HG03159 (cell line): ENCODE data around the gene MAD1L1.

ENCODE experiments used
- ATAC-seq: cut with Tn5 transposase; IDR thresholded peaks from one replicate; pipeline ENCODE4 v1.9.1; 2021; ENCODE audit warnings: mild to moderate bottlenecking, moderate library complexity; ENCODE audit not compliant: unreplicated experiment

Gene MAD1L1

DNA sequence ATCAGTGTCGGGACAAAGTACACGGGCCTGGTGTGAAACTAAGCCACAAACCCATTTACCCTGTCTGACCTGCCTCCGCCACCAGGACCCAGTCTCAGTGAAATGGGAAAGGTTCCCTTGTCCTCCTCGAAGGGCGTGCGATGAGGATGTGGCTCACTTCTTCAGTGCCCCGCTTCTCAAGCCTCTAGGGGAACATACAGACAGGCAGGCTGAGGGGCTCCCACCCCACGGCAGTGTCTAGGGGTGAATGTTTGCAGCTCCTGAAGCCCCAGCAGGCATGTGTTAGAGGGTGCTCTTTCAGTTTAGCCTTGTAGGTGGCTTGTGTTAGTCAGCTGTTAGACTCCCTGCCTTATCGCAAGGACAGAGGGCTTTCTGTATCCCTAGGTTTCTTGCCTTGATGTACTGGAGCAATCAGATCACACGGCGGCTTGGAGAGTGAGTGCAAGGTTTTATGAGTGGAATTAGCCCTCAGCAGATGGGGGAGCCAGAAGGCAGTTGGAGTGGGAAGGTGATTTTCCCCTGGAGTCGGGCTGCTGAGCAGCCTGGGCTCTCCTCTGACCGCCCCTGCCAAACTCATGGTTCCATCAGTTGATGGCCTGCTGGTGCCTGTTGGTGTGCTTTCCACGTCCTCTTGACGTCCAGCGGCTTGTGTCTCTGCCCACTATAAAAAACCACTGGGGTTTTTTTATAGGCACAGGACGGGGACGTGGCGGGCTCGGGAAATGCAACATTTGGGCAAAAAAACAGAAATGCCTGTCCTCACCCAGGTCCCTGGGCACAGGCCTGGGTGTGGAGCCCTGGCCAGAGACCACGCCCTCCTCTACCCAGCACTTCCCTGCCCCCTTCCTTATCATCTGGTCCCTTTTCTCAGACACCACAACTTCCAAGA is 10.0 kb upstream of the MAD1L1 start:
- peak; percentile 12 for ATAC-seq

DNA sequence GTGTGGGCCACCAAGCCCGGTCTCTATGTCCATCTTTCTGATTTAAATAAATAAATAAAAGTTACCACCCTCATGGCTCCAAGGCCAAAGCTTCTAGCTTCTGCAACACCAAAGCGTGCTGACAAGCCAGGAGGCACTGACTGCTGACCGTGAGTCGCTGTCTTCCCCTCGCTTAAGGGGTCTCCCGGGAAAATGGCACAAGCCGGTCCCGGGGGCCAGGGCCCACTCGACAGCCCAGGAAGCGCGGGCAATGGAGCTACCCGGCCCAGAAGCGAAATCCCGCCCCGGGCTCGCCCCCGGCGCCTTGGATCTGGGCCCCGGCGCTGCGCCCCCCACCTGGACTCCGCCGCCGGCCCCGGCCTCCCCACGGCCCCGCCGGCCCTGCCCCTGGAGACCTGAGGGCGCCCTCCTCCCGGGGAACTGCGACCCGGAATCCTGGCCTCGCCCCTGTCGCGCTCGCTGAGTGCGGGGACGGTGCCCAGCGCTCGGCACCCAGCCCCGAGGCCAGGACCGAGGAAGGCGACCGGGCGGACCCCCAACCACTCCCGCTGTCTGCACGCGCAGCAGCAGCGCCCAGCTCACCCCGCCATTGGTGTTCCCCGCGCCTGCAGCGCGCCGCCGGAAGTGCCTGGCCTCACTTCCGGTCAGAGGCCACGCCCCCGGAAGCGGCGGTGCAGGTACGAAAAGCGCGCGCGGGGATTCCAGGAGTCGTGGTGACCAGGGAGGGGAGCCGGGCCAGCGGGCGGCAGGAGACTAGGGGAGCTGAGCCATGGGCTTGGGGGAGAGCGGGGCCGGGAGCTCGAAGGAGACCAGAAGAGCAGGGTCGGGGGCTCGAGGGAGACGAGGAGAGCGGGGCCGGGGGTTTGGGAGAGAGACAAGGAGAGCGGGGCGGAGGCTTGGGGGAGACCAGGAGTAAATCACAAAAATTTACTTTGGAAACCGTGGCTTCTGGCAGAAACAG is 9.1 kb upstream of the MAD1L1 start, which contains the start of the genes MRM2 and NUDT1:
TSS of gene MRM2 (minus strand) at position 626 of the 961 bp plus-strand sequence. CDS start at position 590, 36 bp downstream.
TSS of gene NUDT1 (plus strand) at position 647 of the 961 bp plus-strand sequence. CDS start 2,349 bp downstream, outside the sequence.
- peak; percentile 63 for ATAC-seq

DNA sequence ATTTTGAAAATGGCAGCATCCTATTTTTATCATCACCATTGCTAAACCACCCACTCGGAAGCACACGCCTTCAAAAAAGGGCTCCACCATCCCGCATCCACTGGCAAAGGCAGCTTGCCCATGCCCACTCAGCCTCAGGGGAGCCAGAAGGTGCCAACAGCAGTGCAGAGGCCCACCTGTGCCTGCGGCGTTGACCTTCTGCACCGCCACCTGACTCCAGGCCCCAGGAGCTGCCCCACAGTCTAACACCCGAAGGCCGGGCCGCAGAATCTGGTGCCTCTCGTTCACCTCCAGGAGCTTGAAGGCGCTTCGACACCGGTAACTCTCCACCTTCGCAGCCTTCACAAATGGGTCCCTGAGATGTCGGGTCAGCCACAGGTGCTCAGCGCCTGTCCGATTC is 6.5 kb upstream of the MAD1L1 start:
- ATAC-seq: no peak

DNA sequence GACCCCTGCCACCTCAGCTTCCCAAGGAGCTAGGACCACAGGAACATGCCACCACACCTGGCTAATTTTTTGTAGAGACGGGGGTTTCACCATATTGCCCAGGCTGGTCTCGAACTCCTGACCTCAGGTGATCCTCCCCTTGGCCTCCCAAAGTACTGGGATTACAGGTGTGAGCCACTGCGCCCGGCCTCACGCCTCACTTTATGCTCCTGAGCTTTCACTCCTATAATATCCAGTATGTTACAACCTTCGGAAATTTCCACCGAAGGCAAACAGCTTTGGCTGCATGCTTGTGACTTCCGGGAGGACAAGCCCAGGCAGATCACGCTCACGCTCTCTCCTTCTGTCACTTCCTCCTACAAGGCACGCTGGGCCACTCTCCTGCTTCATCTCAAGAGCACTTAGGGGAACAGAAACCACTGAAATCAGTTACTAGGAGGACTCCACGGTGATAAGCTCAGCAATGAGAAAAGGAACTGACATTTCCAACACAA is 4.4 kb upstream of the MAD1L1 start:
- ATAC-seq: peak; percentile 65

DNA sequence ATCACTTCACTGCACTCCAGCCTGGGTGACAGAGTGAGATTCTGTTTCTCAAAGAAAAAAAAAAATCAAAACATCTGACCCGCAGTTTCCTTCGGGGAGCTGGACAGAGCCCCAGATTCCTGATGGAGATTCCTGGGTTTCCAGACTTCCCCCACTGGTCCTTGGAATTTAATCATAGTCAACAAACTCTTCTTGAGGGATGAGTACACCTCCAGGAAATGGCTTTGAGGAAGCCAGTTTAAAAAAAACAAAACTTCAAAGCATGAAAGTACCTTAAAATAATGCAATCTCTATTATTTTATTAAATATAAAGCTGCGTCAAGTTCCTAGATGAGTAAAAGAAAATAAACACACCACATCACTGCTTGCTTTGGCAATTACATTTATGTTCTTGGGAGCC is 1.2 kb upstream of the MAD1L1 start:
- ATAC-seq: no peak

DNA sequence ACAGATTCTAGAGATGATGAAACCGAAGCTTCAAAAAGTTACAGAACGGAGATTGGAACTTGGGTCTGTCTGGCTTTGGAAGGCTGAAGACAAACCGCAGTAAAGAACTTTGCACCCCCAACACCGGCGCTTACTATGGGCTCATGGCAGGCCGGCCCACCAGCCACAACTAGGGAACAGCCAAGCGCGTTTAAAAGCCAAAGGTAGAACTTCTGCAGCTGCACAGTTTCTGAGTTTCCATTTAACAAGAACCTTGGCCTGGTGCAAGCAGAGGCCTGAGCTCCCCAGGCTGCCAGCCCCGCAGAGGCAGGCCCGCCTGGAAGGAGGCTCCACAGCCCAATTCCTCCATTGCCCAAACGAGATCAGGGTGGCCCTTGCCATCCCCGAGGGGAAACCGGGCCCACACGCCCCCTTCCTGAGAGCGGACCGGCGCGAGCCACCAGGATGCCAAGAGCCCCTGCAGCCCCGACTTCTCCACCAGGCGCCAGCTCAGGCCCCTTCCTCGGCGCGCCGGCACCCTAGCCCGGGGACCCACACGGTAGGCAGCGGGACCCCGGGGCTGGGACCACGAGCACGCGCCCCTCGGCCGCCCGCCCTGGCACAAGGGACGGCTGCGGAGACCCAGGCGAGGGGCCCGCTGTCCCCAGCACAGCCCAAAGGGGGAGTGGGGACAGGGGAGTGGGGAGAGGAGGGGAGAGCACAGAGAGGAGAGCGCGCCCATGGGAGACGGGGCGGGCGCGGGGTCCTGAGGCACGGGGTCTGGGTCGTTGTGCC is 566 bp downstream of the MAD1L1 start:
- peak; percentile 31 for ATAC-seq

DNA sequence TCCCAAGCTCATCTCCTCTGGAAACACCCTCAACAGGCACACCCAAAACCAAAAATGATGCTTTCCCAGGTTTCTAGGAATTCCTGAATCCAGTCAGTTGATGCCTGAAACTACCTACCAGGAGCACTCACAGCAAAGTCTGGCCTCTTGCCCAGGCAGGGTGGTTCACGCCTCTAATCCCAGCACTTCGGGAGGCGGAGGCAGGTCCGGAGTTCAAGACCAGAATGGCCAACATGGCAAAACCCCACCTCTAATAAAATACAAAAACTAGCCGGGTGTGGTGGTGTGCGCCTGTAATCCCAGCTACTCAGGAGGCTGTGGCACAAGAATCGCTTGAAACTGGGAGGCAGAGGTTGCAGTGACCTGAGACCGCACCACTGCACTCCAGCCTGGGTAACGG is 1.9 kb downstream of the MAD1L1 start:
- ATAC-seq: no peak

DNA sequence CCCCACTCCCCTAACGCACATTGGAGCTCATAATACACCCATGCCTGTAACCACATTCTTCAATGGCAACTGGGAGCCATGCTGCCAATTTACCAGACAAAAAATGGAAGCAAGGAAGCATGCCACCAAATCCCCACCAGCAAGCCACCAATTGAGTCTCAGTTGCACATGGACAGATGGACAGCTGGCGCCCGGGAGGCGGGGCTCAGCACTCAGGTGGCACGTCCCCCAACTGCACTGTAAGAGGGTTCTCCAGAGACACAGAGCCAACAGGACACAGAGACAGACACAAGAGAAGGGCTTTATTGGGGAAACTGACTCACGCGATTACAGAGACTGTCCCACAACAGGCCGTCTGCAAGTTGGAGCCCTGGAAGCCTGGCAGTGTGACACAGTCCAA is 2.5 kb downstream of the MAD1L1 start:
- no peak for ATAC-seq

DNA sequence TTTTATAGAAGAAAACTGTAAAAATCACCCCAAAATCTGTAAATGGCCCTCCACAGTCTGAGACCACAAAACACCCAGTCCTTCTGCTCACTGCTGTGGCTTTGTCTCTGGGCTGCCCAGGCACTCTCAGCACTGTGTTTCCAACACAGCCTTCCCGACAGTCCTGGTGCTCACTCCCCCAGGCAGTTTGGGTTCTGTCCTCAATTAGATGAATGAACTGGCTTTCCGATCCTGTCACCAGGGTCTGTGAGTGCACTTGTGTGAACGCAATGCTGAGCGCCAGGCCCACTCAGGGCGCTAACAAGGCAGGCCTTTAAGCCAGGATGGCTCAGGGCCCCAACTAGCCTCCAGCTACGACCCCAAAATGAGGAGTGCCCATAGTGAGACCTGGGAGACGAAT is 3.3 kb downstream of the MAD1L1 start:
- no peak for ATAC-seq

DNA sequence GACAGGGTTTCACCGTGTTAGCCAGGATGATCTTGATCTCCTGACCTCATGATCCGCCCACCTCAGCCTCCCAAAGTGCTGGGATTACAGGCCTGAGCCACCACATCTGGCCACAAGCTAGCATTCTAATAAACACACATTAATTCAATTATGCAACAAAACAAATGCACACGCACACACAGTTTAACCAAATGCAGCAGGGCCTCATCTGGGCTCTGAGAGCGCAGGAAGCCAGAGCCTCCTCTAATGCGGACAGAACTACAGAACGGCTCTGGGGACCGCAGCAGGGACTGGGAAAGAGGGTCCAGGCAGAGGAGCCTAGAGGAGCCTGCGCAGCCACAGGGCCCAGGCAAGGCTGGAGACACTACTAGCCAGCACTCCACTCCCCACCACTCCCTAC is 3.8 kb downstream of the MAD1L1 start:
- ATAC-seq: no peak

DNA sequence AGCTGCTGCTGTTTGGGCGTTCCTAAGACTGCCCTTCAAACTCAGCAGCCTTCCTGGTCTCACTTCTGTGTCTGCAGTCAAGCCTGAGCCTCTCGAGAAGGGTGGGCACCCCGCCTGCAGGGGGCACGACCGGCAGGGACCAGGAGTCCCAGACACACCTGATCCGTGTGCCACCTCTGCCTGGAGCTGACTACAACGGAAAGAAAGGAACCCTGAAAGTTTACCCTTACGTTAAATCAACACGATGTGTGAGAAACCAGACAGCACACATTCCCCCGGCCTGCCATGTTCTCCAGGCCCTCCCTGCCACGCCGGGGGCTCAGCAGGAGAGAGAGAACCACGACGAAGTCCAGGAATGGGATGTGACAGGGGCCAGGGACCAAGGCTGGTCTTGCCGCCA is 5.0 kb downstream of the MAD1L1 start:
- ATAC-seq: no peak

DNA sequence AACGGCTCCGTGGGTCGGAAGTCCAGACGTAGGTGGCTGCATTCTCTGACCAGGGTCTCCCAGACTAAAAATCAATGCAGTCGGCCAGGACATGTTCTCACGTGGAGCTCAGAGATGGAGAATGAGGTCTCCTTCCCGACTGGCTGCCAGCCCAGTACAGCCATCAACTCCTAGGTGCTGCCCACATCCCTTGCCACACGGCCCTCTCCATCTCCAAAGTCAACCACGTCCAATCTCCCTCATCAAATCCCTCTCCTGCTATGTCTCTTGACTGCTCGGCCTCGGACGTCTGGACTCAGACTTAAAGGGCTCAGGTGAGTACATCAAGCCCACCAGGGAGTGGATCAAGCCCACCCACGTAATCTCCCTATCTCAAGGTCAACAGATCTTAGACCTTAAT is 6.9 kb downstream of the MAD1L1 start:
- ATAC-seq: no peak

DNA sequence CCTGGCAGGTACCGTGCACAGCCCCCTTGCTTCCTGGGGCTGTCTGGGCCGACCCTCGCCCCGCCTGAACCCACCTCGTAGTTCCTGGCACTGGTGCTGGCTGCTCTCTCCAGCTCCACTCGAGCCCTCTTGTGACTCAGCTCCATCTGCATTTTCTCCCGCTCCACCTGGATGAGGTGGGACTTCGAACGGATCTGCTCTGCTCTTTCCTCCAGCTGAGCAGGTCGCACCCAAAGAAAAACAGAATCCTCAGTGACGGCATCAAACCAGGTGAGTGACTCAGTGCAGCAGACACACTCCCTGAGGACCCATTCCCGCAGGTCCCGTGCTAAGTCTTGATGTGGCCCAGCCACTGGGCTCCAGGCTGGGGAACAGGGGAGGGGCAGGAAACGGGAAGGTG is 7.4 kb downstream of the MAD1L1 start:
- no peak for ATAC-seq

DNA sequence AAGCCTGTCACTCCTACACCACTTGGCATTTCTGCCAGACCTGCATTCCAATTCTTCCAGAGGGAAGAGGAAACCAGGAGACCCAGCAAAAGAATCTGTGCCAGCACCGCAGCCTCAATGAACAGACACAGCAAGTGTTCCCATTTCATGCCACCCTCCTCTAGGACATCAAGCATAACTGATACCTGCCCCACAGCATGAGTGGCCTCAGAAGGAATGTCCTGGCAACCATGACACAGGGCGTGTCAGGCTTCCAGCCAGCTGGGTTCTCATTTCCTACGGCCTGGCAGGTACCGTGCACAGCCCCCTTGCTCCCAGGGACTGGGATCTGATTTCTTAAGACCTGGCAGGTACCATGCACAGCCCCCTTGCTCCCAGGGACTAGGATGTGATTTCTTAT is 7.8 kb downstream of the MAD1L1 start:
- ATAC-seq: no peak

DNA sequence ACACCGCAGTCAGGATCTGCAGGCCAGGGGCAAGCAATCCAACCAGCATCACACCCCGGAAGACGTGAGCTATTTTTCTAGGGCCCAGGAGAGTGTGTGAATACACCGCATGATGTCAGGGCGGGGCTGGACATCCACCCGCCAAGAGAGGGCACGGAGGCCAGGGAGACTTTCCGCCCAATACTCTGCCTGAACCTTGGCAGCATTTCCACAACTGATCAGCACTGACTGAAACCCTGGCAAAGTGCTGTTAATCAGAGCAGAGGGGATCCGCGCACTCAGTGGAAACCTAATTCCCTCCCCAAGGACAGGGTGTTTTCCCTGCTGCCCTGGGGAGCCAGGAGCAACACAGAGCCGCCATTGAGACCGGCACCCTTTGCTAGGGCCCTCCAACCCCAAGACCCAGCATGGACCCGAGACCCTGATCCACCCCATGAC is 8.2 kb downstream of the MAD1L1 start:
- no peak for ATAC-seq

DNA sequence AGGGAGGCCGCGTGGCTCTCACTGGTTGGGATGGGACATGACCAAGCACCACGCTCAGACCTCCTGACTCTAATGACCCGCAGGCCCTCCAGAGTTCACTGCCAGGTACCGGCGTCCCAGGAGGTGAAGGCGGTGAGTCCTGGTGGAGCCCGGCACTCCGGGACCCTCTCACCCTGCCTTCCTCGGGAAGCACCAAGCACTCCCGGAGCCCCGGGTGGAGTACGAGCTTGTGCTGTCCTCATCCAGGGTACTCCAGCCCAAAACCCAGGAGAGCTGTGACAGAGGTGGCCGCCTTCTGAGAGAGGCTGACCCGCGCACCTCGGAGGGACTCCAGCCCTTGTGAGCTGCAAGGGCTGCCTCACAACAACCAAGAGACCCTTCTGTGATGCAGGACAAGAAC is 9.4 kb downstream of the MAD1L1 start:
- no peak for ATAC-seq

DNA sequence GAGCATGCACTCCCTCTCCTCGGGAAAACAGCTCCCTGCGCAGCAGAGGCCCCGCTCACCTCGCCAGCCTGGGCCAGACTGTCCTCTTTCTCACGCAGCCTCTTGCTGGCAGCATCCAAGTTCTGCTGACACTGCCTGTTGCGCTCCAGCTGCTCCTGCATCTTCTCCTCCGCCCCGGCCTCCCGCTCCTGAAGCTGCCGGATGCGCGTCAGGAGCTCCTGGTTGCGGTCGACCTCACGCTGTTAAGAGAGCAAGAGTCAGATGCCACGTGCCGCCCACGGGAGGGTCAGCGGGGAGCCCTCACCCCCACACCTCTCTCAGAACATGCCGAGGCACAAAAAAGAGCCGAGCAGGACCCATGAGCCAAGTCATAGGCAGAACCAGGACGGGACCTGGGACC is 10.2 kb downstream of the MAD1L1 start:
- ATAC-seq: no peak

DNA sequence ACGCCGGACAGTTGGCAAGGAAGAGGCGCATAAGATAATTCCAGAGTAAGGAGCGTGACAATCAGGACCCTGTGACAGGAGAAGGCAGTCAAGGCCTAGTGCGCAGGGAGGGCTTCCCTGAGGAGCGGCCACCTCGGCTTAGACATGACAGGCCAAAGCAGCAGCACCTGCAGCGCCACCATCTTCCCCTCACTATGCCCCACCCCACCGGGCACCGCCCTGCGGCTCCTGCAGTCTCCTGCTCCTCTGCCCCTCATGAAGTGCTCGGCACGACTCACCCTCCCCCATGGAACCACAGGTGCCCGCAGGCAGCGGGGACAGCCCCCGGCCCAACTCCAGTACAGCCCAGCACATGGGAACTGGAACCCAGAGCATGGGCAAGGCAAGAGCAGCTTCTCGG is 11.8 kb downstream of the MAD1L1 start:
- no peak for ATAC-seq

DNA sequence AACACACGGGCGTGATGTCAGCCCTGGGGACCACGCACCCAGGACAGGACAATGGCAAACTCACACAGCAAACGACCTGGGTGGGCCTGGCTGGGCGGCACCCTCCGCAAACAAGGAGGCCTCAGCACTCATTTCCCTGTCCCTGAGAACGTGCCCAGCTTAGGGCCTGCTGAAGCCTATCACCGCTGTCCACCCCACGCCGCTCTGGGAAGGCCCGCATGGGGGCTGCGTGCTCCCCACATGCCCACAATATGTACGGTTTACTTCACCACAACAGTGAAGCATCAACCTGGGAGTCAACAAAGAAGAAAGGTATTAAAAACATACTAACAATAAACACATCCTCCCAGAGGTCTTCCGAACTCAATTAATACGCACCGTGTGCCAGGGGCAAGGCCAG is 12.2 kb downstream of the MAD1L1 start:
- no peak for ATAC-seq

DNA sequence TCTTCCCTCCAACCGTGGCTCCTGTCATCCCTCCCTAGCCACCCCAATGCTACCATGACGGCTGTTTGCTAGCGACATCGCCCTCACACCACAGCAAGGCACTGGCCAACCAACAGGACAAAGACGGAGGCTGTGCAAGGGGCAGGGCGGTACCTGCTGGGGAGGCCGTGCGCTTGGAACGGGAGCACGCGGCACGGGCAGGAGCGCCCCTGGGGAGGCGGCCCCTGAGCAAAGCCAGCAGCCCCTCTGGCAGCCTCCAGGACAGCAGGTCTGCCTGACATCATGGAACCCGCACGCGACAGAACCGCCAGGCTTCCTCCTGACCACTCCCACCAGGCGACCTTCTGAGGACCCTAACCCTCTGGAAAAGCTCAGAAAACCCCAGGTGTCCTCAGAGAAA is 12.7 kb downstream of the MAD1L1 start:
- no peak for ATAC-seq

DNA sequence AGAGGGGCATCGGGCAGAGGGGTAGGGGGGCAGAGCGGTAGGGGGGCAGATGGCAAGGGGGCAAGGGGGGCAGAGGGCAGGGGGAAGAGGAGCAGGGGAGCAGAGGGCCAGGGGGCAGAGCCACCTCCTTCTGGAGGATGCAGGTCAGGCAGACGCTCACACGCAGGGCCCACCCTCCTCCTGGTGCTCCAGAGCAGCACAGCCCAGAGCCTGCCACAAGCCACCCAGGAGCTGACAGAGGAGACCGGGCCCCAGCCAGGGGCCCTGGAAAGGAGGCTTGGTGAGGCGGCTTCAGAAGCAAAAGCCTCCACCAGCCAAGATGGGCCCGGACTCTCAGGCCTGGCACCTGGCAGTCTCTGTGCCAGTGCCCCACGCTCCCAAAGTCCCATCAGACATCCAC is 13.1 kb downstream of the MAD1L1 start:
- ATAC-seq: no peak
